ENCODE measurements around the gene CTIF. TPM values are rescaled to one million over a fixed set of nuclear protein-coding genes. Genes with fewer than 3 reads are reported as not detected.

The CTIF gene
- total RNA-seq, 6 experiments from 2014 or later = 77.6 to 100 (median 79.2) TPM

DNA sequence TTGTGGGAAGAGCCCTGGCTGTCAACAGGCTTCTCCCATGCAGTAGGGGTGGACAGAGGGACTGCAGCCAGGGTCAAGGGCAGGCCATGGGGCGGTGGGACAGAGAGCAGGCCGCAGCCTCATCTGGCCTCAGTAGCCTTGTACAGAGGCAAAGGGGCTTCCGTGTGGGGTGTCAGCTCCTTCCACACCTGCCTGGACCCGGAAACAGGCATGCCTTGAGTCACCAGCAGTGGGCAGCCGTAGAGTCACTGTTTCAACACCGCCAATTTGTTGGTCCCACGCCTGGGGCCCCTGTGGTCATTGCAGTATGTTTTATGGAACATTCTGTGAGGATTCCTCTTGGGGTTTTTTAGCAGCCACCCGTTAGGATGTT lies 238.9 kb downstream of the CTIF start:
- Mint-ChIP-seq H3K9me3 (no peaks in the 10 kb centered on the region), H3K27me3 (ENCODE audit: insufficient read depth) (peaks cover 12% of the 10 kb centered on the region), H3K27ac (peak overlapping the region; percentile 33; the same call in 1 of the 2 replicates), H3K4me3 (no peak overlapping the region), H3K36me3 (ENCODE audit: low read depth) (peaks cover 15% of the 10 kb centered on the region), H3K4me1 (ENCODE audit: low read depth) (peaks cover 56% of the 10 kb centered on the region)
- TF ChIP-seq, protein P1, sequence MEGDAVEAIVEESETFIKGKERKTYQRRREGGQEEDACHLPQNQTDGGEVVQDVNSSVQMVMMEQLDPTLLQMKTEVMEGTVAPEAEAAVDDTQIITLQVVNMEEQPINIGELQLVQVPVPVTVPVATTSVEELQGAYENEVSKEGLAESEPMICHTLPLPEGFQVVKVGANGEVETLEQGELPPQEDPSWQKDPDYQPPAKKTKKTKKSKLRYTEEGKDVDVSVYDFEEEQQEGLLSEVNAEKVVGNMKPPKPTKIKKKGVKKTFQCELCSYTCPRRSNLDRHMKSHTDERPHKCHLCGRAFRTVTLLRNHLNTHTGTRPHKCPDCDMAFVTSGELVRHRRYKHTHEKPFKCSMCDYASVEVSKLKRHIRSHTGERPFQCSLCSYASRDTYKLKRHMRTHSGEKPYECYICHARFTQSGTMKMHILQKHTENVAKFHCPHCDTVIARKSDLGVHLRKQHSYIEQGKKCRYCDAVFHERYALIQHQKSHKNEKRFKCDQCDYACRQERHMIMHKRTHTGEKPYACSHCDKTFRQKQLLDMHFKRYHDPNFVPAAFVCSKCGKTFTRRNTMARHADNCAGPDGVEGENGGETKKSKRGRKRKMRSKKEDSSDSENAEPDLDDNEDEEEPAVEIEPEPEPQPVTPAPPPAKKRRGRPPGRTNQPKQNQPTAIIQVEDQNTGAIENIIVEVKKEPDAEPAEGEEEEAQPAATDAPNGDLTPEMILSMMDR (IDR thresholded peaks at IDR 0.05) = no peak
- no peak for DNase-seq

DNA sequence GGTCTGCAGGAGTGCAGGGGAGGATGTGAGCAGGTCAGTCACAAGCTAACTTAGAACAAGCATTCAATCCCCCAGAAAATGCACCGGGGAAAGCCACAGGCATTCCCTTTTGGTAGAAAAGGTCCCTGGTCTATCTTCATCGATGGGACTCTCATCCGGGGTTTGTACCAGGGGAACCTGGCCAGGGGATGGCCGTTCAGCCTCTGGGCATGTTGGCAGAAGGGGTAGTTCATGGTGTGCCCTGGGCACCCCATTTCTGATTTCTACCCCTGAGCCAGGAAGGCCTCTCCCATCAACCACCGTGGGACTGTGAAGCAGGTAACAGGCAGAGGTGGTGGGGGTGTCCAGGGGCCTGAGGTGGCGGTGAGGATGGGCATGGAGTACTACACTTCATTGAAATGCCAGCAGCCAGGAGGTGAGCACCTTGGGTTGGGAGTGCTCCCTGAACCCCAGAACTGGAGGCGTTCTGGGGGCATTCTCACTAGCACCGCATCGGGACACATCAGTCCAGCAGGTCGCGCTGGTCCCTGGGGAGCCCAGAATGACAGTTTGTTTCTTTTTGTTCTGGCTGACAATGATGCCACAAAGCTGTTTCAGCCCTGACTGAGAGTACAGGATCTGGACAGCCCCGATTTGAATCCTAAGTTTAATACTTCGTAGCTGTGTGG lies 239.6 kb downstream of the CTIF start:
- Mint-ChIP-seq H3K27me3 (ENCODE audit: insufficient read depth) (peaks cover 12% of the 10 kb centered on the region), H3K36me3 (ENCODE audit: low read depth) (peaks cover 11% of the 10 kb centered on the region), H3K27ac (no peak overlapping the region), H3K4me1 (ENCODE audit: low read depth) (peaks cover 60% of the 10 kb centered on the region), H3K9me3 (no peaks in the 10 kb centered on the region), H3K4me3 (no peak overlapping the region)
- no peak for DNase-seq
- TF ChIP-seq, protein P1 (IDR thresholded peaks at IDR 0.05) = no peak

DNA sequence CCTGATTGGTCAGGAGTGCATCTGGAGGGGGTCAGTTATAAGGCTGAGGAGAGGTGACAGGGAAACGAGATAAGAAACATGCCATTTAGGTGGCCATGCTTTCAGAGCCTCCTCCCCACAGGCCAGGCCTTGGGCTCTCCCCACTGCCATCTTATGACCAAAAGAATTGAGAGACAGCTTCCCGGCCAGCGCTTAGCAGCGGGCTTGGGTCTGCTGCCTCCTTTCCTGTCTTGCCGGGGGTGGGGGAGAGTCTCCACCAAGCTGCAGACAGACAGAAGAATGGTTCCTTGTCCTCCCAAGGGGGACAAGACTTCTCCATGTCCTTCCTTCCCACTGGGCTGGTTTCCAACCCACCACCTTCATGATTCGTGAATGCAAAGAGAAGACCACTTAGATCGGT lies 240.6 kb downstream of the CTIF start:
- TF ChIP-seq, protein P1 (IDR thresholded peaks at IDR 0.05) = no peak
- Mint-ChIP-seq H3K9me3 (no peaks in the 10 kb centered on the region; the same call in 1 of the 2 replicates), H3K4me1 (ENCODE audit: low read depth) (peaks cover 60% of the 10 kb centered on the region), H3K4me3 (no peak overlapping the region), H3K27me3 (ENCODE audit: insufficient read depth) (peaks cover 12% of the 10 kb centered on the region), H3K36me3 (ENCODE audit: low read depth) (peaks cover 17% of the 10 kb centered on the region), H3K27ac (no peak overlapping the region)
- DNase-seq = no peak

DNA sequence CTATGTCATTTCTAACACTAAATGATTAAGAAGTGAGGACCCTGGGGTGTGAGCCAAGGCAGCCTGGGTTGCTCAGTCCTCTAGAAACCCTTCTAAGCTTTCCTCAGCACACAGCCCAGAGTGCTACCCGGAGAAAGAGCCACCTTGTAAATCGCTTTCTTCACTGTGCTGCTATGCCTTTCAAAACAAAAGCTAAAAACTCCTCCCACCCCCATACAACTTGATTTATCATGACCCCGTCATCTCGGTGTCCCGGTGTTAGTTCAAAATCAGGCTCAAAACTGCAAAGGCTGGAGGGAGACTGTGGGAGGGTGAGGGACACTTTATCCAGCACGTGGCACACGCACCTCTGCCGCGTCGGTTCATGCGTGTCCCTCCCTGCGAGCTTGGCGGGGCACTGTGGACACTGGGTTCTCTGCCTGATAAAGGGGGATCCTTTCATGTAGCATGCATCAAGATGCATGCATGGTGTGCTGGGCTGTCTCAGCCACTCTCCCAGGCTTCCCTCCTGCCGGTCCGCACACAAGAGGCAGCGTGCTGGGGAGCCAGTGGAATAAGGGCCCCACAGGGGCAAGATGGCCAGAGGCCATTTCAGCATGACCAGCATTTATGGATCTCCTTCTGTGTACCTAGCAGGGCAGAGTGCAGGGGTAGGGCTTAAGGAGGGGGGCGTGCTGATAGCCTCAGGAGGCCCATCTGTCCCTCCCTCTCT lies 241.5 kb downstream of the CTIF start:
- peaks cover 57% of the 10 kb centered on the region for H3K4me1 Mint-ChIP-seq (ENCODE audit: low read depth)
- peak overlapping the region; percentile 78 for H3K4me3 Mint-ChIP-seq
- DNase-seq = no peak
- H3K9me3 Mint-ChIP-seq = no peaks in the 10 kb centered on the region; the same call in 1 of the 2 replicates
- TF ChIP-seq, protein P1 (IDR thresholded peaks at IDR 0.05) = no peak
- peaks cover 10% of the 10 kb centered on the region for H3K36me3 Mint-ChIP-seq (ENCODE audit: low read depth)
- H3K27ac Mint-ChIP-seq = peak overlapping the region; percentile 86
- H3K27me3 Mint-ChIP-seq (ENCODE audit: insufficient read depth) = peaks cover 10% of the 10 kb centered on the region

DNA sequence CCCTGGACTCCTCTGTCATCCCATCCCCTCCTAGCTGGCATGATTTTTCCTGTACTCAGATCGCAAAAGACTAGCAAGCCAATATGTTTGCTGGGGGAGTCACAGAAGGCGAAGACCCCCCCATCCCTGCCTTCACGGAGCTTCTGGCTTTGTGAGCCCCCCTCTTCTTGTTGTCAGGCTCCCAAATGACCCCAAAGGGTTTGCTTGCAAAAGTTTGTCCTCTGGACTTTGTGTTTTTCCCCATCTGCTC lies 242.0 kb downstream of the CTIF start:
- TF ChIP-seq, protein P1 (IDR thresholded peaks at IDR 0.05) = no peak
- Mint-ChIP-seq H3K9me3 (no peaks in the 10 kb centered on the region; the same call in 1 of the 2 replicates), H3K27me3 (ENCODE audit: insufficient read depth) (peaks cover 7% of the 10 kb centered on the region), H3K4me3 (peak overlapping the region; percentile 78; the same call in 1 of the 2 replicates), H3K27ac (peak overlapping the region; percentile 86), H3K4me1 (ENCODE audit: low read depth) (peaks cover 52% of the 10 kb centered on the region), H3K36me3 (ENCODE audit: low read depth) (peaks cover 6% of the 10 kb centered on the region; the same call in 1 of the 2 replicates)
- no peak for DNase-seq
